ENCODE data around the gene BTNL3.
"Not testable (repeated sequence)": the region's sequence is repeated elsewhere in the genome, so short reads cannot be mapped to it uniquely, and the experiment has no call there.

The BTNL3 gene

GRCh38 chr5:181024245-181025064 lies 35.8 kb downstream of the BTNL3 start:
- DNase-seq = no peak

- DNase-seq = no peak
Measured at GRCh38 chr5:181027452-181028031, 38.9 kb downstream of the BTNL3 start.

GRCh38 chr5:181028032-181028819 lies 39.6 kb downstream of the BTNL3 start:
- no peak for DNase-seq

GRCh38 chr5:181031716-181032115 lies 43.1 kb downstream of the BTNL3 start:
- no peak for DNase-seq

GRCh38 chr5:181035991-181036815 lies 47.6 kb downstream of the BTNL3 start:
- no peak for DNase-seq

- no peak for DNase-seq
Measured at GRCh38 chr5:181036816-181037364, 48.2 kb downstream of the BTNL3 start.

GRCh38 chr5:181037365-181037861 lies 48.8 kb downstream of the BTNL3 start:
- DNase-seq = no peak

- DNase-seq = no peak
Measured at GRCh38 chr5:181039471-181039870, 50.8 kb downstream of the BTNL3 start.

- no peak for DNase-seq
Measured at GRCh38 chr5:181039931-181040630, 51.4 kb downstream of the BTNL3 start, which contains the start of gene BTNL9. Gene BTNL9 (plus strand): TSS chr5:181040266. CDS start chr5:181045490, 5,224 bp downstream.

- no peak for DNase-seq
Measured at GRCh38 chr5:181040631-181040945, 51.9 kb downstream of the BTNL3 start.

- DNase-seq = no peak
Measured at GRCh38 chr5:181041043-181041442, 52.4 kb downstream of the BTNL3 start.

- no peak for DNase-seq
Measured at GRCh38 chr5:181042036-181042713, 53.5 kb downstream of the BTNL3 start.

GRCh38 chr5:181042722-181043121 lies 54.1 kb downstream of the BTNL3 start:
- DNase-seq = no peak

GRCh38 chr5:181043285-181044092 lies 54.8 kb downstream of the BTNL3 start:
- DNase-seq = no peak

GRCh38 chr5:181044093-181044599 lies 55.5 kb downstream of the BTNL3 start:
- DNase-seq = no peak

- no peak for DNase-seq
Measured at GRCh38 chr5:181044662-181045305, 56.1 kb downstream of the BTNL3 start.

GRCh38 chr5:181045316-181045715 lies 56.7 kb downstream of the BTNL3 start:
- DNase-seq = no peak

GRCh38 chr5:181045857-181046256 lies 57.2 kb downstream of the BTNL3 start:
- DNase-seq = not testable (repeated sequence)

- DNase-seq = no peak
Measured at GRCh38 chr5:181047288-181047687, 58.6 kb downstream of the BTNL3 start.

Data from activated gamma-delta T cell treated with Interleukin-2 at 50 U/mL for 16 hours (primary cell).